CD14-positive monocyte (primary cell): Measurements from ENCODE around the gene TMPRSS11A. TPM values are rescaled to one million over a fixed set of nuclear protein-coding genes. Genes with fewer than 3 reads are reported as not detected.

Experiments
- DNase-seq, 3 donors: peaks; one replicate each; pipeline ENCODE4 v3.0.0-alpha.2; 2011 to 2022
- H2AFZ ChIP-seq: 2 replicates; pipeline ENCODE4 v1.6.0; 2012; ENCODE audit warnings: mild to moderate bottlenecking, low read depth, low read length, inconsistent platforms; ENCODE audit not compliant: insufficient read depth, poor library complexity, severe bottlenecking
- H3K27ac ChIP-seq, 2 donors: 1 replicate in 1 of 2; 2 replicates in 1 of 2; pipeline ENCODE4 v1.5.1; 2012 to 2013; ENCODE audit warnings: low read length in 2 of 2, control low read depth in 1 of 2, inconsistent platforms in 1 of 2, low read depth in 1 of 2, mild to moderate bottlenecking in 1 of 2
- H3K27me3 ChIP-seq, 2 donors: one replicate each; pipeline versions ENCODE4 v1.6.0 to v1.6.1; 2011 to 2013; ENCODE audit warnings: low read length in 2 of 2; ENCODE audit not compliant: control insufficient read depth in 2 of 2, insufficient read depth in 2 of 2
- H3K36me3 ChIP-seq, 2 donors: replicated peaks in 1 of 2; 1 replicate in 1 of 2; 2 replicates in 1 of 2; pipeline versions ENCODE4 v1.5.1 to v1.6.1; 2012 to 2013; ENCODE audit warnings: low read length in 2 of 2, control low read depth in 1 of 2, inconsistent platforms in 1 of 2, mild to moderate bottlenecking in 1 of 2; ENCODE audit not compliant: insufficient read depth in 2 of 2, control insufficient read depth in 1 of 2
- H3K4me1 ChIP-seq, 2 donors: 1 replicate in 1 of 2; 2 replicates in 1 of 2; pipeline versions ENCODE4 v1.5.1 to v1.6.1; 2012 to 2013; ENCODE audit warnings: low read length in 2 of 2, control low read depth in 1 of 2, inconsistent platforms in 1 of 2, mild to moderate bottlenecking in 1 of 2, moderate library complexity in 1 of 2; ENCODE audit not compliant: insufficient read depth in 2 of 2, control insufficient read depth in 1 of 2
- H3K4me2 ChIP-seq: replicated peaks from 2 replicates; pipeline ENCODE3; 2012; ENCODE audit warnings: low read length, moderate library complexity, mild to moderate bottlenecking; ENCODE audit not compliant: poor library complexity, severe bottlenecking; ENCODE audit errors: extremely low read depth
- H3K4me3 ChIP-seq, 3 experiments: fragments of 200-600 bp in 1 of 3; sonication (generic) in 1 of 3; replicated peaks in 1 of 3; 1 replicate in 2 of 3; 2 replicates in 1 of 3; pipeline ENCODE4 v1.5.1; 2011 to 2013; ENCODE audit warnings: low read length in 3 of 3, mild to moderate bottlenecking in 3 of 3, control low read depth in 2 of 3, low read depth in 2 of 3, inconsistent platforms in 1 of 3, moderate library complexity in 1 of 3
- H3K79me2 ChIP-seq: 2 replicates; pipeline ENCODE4 v1.6.0; 2012; ENCODE audit warnings: mild to moderate bottlenecking, control low read depth, inconsistent platforms, low read length, moderate library complexity; ENCODE audit not compliant: insufficient read depth
- H3K9ac ChIP-seq: 2 replicates; pipeline ENCODE4 v1.6.0; 2017; ENCODE audit warnings: low read length, mild to moderate bottlenecking; ENCODE audit not compliant: insufficient read depth, poor library complexity, severe bottlenecking
- H3K9me3 ChIP-seq, 2 donors: replicated peaks in 1 of 2; 1 replicate in 1 of 2; 2 replicates in 1 of 2; pipeline versions ENCODE4 v1.5.1 to v1.6.1; 2012 to 2013; ENCODE audit warnings: low read length in 2 of 2, control low read depth in 1 of 2; ENCODE audit not compliant: control insufficient read depth in 1 of 2, insufficient read depth in 1 of 2
- H4K20me1 ChIP-seq: 2 replicates; pipeline ENCODE4 v1.6.0; 2012; ENCODE audit warnings: mild to moderate bottlenecking, low read length, control low read depth, moderate library complexity; ENCODE audit not compliant: insufficient read depth
- H3K27ac Mint-ChIP-seq, 7 donors: one replicate each; pipeline ENCODE4 v1.8.0; 2020; ENCODE audit warnings: mild to moderate bottlenecking in 7 of 7, mixed read lengths in 7 of 7, moderate library complexity in 6 of 7, inconsistent platforms in 2 of 7
- H3K27me3 Mint-ChIP-seq, 3 donors: one replicate each; pipeline ENCODE4 v1.8.0; 2021 to 2022; ENCODE audit warnings: low read depth in 3 of 3, mild to moderate bottlenecking in 3 of 3, mixed read lengths in 3 of 3, moderate library complexity in 3 of 3, inconsistent platforms in 1 of 3
- H3K36me3 Mint-ChIP-seq, 2 donors: one replicate each; pipeline ENCODE4 v1.8.0; 2020; ENCODE audit warnings: mixed read lengths in 2 of 2, inconsistent platforms in 1 of 2, mild to moderate bottlenecking in 1 of 2
- H3K4me1 Mint-ChIP-seq: one replicate; pipeline ENCODE4 v1.8.0; 2020; ENCODE audit warnings: mild to moderate bottlenecking, mixed read lengths
- H3K4me3 Mint-ChIP-seq, 2 donors: one replicate each; pipeline ENCODE4 v1.8.0; 2020; ENCODE audit warnings: mild to moderate bottlenecking in 2 of 2, mixed read lengths in 2 of 2, moderate library complexity in 1 of 2
- H3K9me3 Mint-ChIP-seq, 7 donors: one replicate each; pipeline ENCODE4 v1.8.0; 2020 to 2022; ENCODE audit warnings: mixed read lengths in 7 of 7, mild to moderate bottlenecking in 6 of 7, moderate library complexity in 6 of 7, inconsistent platforms in 2 of 7
- CTCF ChIP-seq: fragments of 200-600 bp; IDR thresholded peaks from one replicate; pipeline ENCODE4 v1.8.0; 2022; ENCODE audit warnings: antibody characterized with exemption, mild to moderate bottlenecking
- WGBS: methylation state at CpG from one replicate; pipeline ENCODE4 v1.1.5; 2013; ENCODE audit warnings: missing lambda C conversion rate; ENCODE audit not compliant: insufficient coverage; 5-methylcytosine and 5-hydroxymethylcytosine counted together
- intact Hi-C, 2 donors: fragments of 100-400 bp; cut with micrococcal nuclease; formaldehyde crosslinking; loops; one replicate each; pipeline versions ENCODE4 v1.15.0 to v1.15.1; 2023
- polyA plus RNA-seq, 3 donors: library from polyadenylated mRNA; depleted of rRNA in 1 of 3; unstranded in 2 of 3; stranded (reverse) in 1 of 3; fragments of 300-500 nt in 2 of 3; fragments of >200 nt in 1 of 3; fragmentation: Illumina TruSeq in 2 of 3; gene quantifications; 1 replicate in 2 of 3; 2 replicates in 1 of 3; pipeline ENCODE4 v1.2.3, GENCODE V29; 2012 to 2021
- small RNA-seq: library from RNA; depleted of rRNA; stranded (forward); fragments of <200 nt; gene quantifications from one replicate; pipeline ENCODE3, GENCODE V24; 2012; ENCODE audit warnings: low read depth; ENCODE audit not compliant: insufficient read length

TMPRSS11A gene
- polyA plus RNA-seq, 3 donors = not detected

GRCh38 chr4:67869580-67870190 lies 93.6 kb downstream of the TMPRSS11A start:
- no CpG with 5 or more reads among the region's 4 CpGs for WGBS
- Histone ChIP-seq H2AFZ (no peak overlapping the region), H3K27ac (no peak overlapping the region), H3K27me3 (no peaks in the 10 kb centered on the region), H4K20me1 (no peaks in the 10 kb centered on the region), H3K9me3 (no peaks in the 10 kb centered on the region), H3K4me2 (no peak overlapping the region), H3K4me3 (no peak overlapping the region), H3K4me1 (no peaks in the 10 kb centered on the region), H3K36me3 (no peaks in the 10 kb centered on the region), H3K79me2 (no peaks in the 10 kb centered on the region), H3K9ac (no peak overlapping the region)
- no peak for TF ChIP-seq CTCF
- intact Hi-C loops = loop anchor here (5.0 to 10.0 kb wide), 4 partner anchors 38 to 308 kb away; no protein-coding TSS in a partner anchor
- DNase-seq = no peak
- H3K36me3 Mint-ChIP-seq = no peaks in the 10 kb centered on the region
- no peaks in the 10 kb centered on the region for H3K4me1 Mint-ChIP-seq
- no peak overlapping the region for H3K27ac Mint-ChIP-seq
- H3K9me3 Mint-ChIP-seq = no peaks in the 10 kb centered on the region
- peaks cover 1 to 4% (median 2%) of the 10 kb centered on the region in 3 donors for H3K27me3 Mint-ChIP-seq
- no peak overlapping the region for H3K4me3 Mint-ChIP-seq

GRCh38 chr4:67861513-67861912 lies 101.8 kb downstream of the TMPRSS11A start:
- H3K79me2 ChIP-seq = no peaks in the 10 kb centered on the region
- no peaks in the 10 kb centered on the region for H3K36me3 ChIP-seq
- H3K27ac Mint-ChIP-seq = no peak overlapping the region
- no peak overlapping the region for H2AFZ ChIP-seq
- no peak for TF ChIP-seq CTCF
- H3K9me3 Mint-ChIP-seq = peaks cover 0 to 2% (median 0%) of the 10 kb centered on the region in 7 donors
- H3K9ac ChIP-seq = no peak overlapping the region
- H3K4me1 Mint-ChIP-seq = no peaks in the 10 kb centered on the region
- intact Hi-C loops = no loop called here
- no peaks in the 10 kb centered on the region for H3K27me3 ChIP-seq
- H4K20me1 ChIP-seq = no peaks in the 10 kb centered on the region
- 90% methylated on average over 4 of the region's 6 CpGs for WGBS
- H3K4me1 ChIP-seq = no peaks in the 10 kb centered on the region
- H3K27ac ChIP-seq = no peak overlapping the region
- no peak overlapping the region for H3K4me2 ChIP-seq
- DNase-seq = no peak
- no peaks in the 10 kb centered on the region for H3K9me3 ChIP-seq
- no peak overlapping the region for H3K4me3 Mint-ChIP-seq
- no peak overlapping the region for H3K4me3 ChIP-seq
- peaks cover 0 to 8% (median 4%) of the 10 kb centered on the region in 3 donors for H3K27me3 Mint-ChIP-seq
- H3K36me3 Mint-ChIP-seq = no peaks in the 10 kb centered on the region

Small RNA genes lying within 50 kb of the gene (small RNA-seq; reads per million reads assigned to genes)
- gene RNU6-95P = 0.71 reads per million

Other genes starting within 250 kb of the TMPRSS11A start
- gene GNRHR, start 209.1 kb downstream of the TMPRSS11A start, polyA plus RNA-seq = not detected
- not detected for gene TMPRSS11D, start 79.5 kb downstream of the TMPRSS11A start, polyA plus RNA-seq
- not detected for gene TMPRSS11F, start 166.4 kb upstream of the TMPRSS11A start, polyA plus RNA-seq